Fibroblast of skin of abdomen (primary cell): ENCODE data around the gene ID3.
"Not testable (repeated sequence)": the region's sequence is repeated elsewhere in the genome, so short reads cannot be mapped to it uniquely, and the experiment has no call there.

Experiments used
- DNase-seq: peaks from one replicate; pipeline ENCODE4 v3.0.0-alpha.2; 2013

Gene ID3

GRCh38 chr1:23546897-23547584, 12.3 kb downstream of the ID3 start:
- no peak for DNase-seq

- no peak for DNase-seq
These were observed 13.4 kb downstream of the ID3 start for GRCh38 chr1:23545851-23546250.

GRCh38 chr1:23544444-23545389, 14.6 kb downstream of the ID3 start:
- peak; percentile 76 for DNase-seq

- no peak for DNase-seq
These were observed 15.4 kb downstream of the ID3 start for GRCh38 chr1:23543707-23544443.

GRCh38 chr1:23542940-23543339, 16.4 kb downstream of the ID3 start:
- not testable (repeated sequence) for DNase-seq

GRCh38 chr1:23539698-23540266, 19.5 kb downstream of the ID3 start:
- peak; percentile 87 for DNase-seq

- peak; percentile 77 for DNase-seq
These were observed 21.9 kb downstream of the ID3 start for GRCh38 chr1:23537296-23537973.

GRCh38 chr1:23533246-23534023, 25.9 kb downstream of the ID3 start:
- DNase-seq = no peak

GRCh38 chr1:23531562-23532094, 27.7 kb downstream of the ID3 start:
- DNase-seq = no peak

GRCh38 chr1:23530747-23531561, 28.3 kb downstream of the ID3 start, which contains the start of gene E2F2:
Gene E2F2, minus strand, starts transcription at chr1:23531233. Its CDS starts 440 bp downstream, at chr1:23530793.
- DNase-seq = peak; percentile 87

GRCh38 chr1:23530087-23530746, 29.1 kb downstream of the ID3 start:
- DNase-seq = no peak

GRCh38 chr1:23529146-23530086, 29.9 kb downstream of the ID3 start:
- no peak for DNase-seq

- peak; percentile 39 for DNase-seq
These were observed 30.9 kb downstream of the ID3 start for GRCh38 chr1:23528250-23528978.

- DNase-seq = no peak
These were observed 31.4 kb downstream of the ID3 start for GRCh38 chr1:23527900-23528249.

GRCh38 chr1:23527366-23527765, 31.9 kb downstream of the ID3 start:
- DNase-seq = no peak

GRCh38 chr1:23526329-23527041, 32.8 kb downstream of the ID3 start:
- no peak for DNase-seq
